CD4-positive, alpha-beta T cell treated with Interferon alpha-2 for 1 hour (primary cell): Measurements from ENCODE around the gene IL5.

Experiments used
- DNase-seq, 2 donors: peaks; one replicate each; pipeline ENCODE4 v3.0.0-alpha.2; 2020 to 2022

Gene IL5

DNA sequence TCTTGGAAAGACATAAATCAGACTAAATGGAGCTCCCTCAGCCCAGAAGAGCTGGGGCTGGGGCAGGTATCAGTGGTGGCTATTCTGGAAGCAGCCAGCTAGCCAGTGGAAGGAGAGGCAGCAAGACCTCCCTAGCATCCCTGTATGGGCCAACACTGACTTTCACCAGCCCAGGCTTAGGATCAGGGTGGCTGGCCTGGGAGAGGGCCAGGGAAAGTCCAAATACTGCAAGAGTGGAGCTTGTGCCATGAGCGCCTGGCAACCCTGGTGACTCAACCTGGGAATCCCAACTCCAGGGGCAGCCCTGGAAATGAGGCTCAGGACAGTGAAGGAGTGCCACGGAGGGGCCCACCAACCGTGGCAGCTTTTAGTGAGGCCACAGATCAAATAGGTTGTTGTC, 45.2 kb downstream of the IL5 start:
- DNase-seq, result peak; percentile 38 to 56

DNA sequence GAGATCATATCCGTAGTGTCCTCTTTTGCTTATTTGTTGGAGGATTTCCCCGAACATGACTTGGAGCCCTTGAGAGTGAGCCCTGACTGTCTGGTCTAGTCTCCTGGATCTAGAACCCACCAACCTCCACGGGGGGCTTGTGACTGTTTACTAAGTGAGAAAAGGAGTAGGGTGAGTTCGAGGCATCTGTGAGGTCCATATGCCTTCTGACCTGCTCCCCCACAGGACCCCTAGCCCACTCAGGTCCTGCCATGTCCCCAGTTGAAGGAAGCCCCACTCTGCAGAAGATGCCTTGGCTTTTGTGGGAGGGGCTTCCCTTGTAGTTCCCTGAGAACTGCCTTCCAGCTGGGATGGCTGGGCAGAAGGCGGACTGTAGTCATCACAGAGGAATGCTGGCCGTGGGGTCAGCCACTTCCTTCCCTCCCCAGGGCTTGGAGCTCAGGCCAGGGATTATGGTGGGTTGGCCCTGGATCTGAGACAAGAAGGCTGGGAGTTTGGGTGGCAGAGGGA, 45.8 kb downstream of the IL5 start:
- no peak for DNase-seq

DNA sequence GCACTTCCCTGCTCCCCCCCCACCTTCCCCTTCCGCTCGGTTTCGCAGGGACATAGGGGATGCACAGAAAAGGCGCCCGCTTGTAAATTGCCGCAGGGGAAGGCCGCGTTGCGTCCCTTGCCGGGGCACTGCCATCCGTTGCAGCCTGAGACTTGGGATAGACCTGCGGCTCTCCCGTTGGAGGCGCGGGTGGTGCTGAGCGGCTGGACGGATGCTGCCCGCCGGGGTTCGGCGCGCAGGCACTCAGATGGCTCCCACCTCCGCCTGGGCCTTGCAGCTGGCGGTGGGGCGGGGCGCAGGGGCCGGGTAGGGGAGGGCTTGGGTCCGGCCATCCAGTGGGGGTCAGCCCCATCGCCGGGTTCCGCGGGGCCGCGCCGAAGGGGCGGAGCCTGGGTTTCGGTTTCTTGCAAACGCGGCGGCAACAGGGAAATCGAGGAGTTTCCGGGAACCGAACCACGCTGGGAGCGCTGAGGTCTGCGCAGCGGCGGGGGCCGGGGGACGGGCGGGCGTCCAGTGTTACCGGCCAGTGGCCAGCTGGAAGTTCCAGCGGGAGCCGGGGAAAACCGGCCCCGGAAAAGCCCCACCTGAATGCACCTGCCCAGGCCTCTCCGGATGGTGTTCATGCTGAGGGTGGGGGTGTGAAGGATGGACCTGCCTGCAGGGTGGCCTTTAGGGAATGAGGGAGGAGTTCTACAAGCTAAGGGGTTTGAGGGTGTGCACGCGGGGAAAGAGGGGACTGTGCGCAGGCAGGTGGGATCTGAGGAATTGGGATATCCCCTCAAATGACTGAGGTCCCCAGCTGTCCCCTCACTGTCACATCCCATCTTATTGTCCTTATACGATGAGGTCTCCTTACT, 46.5 kb downstream of the IL5 start:
- DNase-seq, result peak; percentile 91 to 92

DNA sequence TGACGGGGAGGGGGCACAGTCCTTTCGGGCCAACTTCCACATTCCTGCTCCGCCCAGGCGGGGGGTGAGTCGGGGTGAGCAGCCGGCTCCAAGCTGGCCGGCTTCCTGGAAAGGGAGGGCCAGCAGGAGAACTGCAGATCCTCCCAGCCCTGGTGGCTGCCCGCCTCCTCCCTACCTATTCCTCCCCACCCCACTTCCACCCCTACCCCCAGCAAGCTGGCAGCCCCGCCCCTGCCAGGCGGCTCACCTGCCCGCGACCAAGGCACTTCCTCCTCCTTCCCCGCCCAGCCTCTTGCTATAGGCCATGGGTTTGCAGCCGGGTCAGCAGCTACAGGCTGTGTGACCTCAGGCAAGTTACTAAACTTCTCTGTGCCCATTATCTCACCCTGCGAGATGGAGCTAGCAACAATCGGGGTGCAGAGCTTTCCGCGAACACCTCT, 47.1 kb downstream of the IL5 start:
- DNase-seq, result peak; percentile 98

DNA sequence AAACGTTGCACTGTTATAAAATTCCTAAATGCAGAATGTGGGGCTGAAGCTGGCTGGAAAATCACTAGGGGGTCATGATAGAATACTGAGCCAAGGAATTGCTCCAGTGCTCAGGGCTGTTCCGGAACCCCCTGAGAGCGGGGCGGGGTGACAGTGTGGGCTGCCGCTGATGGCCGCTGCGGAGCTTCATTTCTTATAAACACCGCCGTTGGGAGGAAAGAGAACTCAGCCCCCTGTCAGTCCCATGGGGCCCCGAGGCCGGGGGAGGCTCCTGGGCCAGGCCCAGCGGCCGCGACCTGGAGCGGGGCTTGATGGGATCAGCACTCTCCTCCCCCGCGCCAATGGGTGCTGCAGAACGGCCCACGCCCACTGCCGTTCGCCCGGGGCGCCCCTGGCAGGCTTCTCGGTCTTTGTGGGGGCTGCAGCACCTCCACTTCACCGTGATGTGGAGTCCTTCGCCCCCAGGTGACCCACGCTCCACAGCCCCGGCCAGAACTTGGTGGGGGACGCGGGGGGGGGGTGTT, 47.6 kb downstream of the IL5 start:
- DNase-seq, result peak; percentile 92

DNA sequence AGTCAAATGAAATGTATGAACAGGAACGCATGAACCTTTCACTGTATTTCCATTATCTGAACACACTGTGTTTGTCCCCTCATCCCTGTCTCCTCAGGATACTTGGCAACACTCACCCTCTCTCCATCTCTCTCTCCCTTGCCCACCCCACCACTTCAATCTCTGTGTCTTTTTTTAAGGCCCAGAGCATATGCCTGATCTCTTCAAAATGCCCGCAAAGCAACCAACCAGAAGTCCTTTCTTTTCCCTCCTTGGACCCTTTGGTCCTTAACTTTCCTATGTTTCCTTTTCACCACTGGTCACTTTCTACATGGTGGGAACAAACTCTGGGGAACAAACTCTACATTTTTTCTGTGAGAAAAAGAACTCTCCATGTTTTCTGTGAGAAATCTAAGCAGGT, 49.5 kb downstream of the IL5 start:
- DNase-seq, result no peak

DNA sequence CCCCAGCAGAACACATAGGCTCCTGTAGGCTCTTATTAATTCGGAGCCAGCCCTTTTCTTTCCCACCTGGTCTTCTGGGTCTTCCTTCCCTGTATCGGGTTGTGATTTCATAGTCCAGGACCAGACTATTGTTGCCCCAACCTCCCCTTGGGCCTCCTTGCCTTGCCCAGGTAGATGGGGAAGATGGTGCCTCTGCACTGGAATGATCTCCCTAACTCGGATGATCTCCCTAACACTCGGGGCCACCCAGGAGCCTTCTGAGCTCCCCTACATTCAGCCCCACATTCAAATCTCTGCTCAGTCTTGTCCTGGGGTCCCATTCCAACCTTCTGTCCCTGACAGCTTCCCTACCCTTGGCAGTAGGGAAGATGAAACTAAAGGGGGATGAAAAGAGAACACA, 50.1 kb downstream of the IL5 start:
- DNase-seq, result peak in 1 of 2 donors; percentile 8

DNA sequence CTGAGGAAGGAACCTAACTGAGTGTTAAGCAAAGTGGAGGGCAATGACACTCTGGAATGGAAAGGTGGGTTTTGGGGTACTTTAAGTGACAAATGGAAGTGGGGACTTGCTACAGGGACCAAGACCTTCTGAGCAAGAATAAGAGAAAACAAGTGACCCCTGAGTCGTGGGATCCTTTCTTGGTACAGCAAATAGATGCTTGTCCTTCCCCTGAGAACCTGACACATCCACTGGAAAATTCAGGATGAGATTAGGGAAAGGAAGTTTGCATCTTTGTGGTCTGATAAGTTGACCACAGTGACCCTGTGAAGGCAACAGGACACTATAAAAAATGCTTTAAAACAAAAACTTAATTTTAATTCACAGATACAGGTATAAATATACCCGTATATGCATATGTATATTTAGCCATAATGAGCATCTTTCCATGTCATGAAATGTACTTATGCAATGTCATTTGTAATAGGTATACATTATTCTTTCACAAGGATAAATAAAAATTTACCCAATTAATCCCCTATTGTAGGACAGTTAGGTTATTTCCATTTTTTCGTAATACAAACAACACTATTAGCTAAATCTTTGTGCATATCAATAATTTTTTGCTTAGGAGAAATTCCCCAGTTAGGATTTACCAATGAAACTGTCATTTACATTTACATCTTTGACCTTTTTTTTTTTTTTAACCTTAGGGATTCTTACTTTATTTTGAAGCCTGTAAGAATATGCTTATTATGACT, 50.8 kb downstream of the IL5 start:
- DNase-seq, result no peak
